Kidney (tissue), 14 donors: ENCODE data around the gene TMA7. TPM values are rescaled to one million over a fixed set of nuclear protein-coding genes. Genes with fewer than 3 reads are reported as not detected.

ENCODE experiments used
- DNase-seq, 5 donors: peaks; one replicate each; pipeline ENCODE4 v3.0.0-alpha.2; 2013 to 2020
- FAIRE-seq: peaks from 2 replicates; lab custom pipeline; 2012; peaks lifted over from hg19 to GRCh38; lab: Jason Lieb, UNC
- H3K27ac ChIP-seq, 2 donors: one replicate each; pipeline ENCODE4 v1.7.0; 2013; ENCODE audit warnings: low read depth in 2 of 2, low read length in 2 of 2, inconsistent platforms in 1 of 2
- H3K27me3 ChIP-seq: one replicate; pipeline ENCODE4 v1.7.1; 2013; ENCODE audit warnings: low read length, inconsistent platforms; ENCODE audit not compliant: control insufficient read depth, insufficient read depth
- H3K36me3 ChIP-seq, 3 donors: one replicate each; pipeline versions ENCODE4 v1.7.0 to v1.7.1; 2013; ENCODE audit warnings: low read length in 3 of 3, control low read depth in 1 of 3, inconsistent platforms in 1 of 3; ENCODE audit not compliant: insufficient read depth in 3 of 3, control insufficient read depth in 2 of 3
- H3K4me1 ChIP-seq, 3 donors: one replicate each; pipeline versions ENCODE4 v1.7.0 to v1.7.1; 2013; ENCODE audit warnings: low read length in 3 of 3, inconsistent platforms in 1 of 3, low read depth in 1 of 3; ENCODE audit not compliant: control insufficient read depth in 2 of 3, insufficient read depth in 2 of 3
- H3K4me3 ChIP-seq, 3 donors: one replicate each; pipeline versions ENCODE4 v1.7.0 to v1.8.1; 2013; ENCODE audit warnings: low read length in 3 of 3, control low read depth in 1 of 3, inconsistent platforms in 1 of 3
- H3K9ac ChIP-seq, 3 donors: one replicate each; pipeline versions ENCODE4 v1.7.0 to v1.7.1; 2013; ENCODE audit warnings: low read length in 3 of 3, control low read depth in 1 of 3, inconsistent platforms in 1 of 3
- H3K9me3 ChIP-seq, 3 donors: one replicate each; pipeline versions ENCODE4 v1.7.0 to v1.7.1; 2013; ENCODE audit warnings: low read length in 3 of 3, control low read depth in 1 of 3, inconsistent platforms in 1 of 3; ENCODE audit not compliant: control insufficient read depth in 2 of 3, insufficient read depth in 1 of 3
- intact Hi-C: fragments of 100-400 bp; cut with DNase I; formaldehyde crosslinking; loops from one replicate; pipeline ENCODE4 v1.11.1; 2022
- polyA plus RNA-seq: library from polyadenylated mRNA; stranded (reverse); fragments of 350-450 nt; fragmentation: Illumina TruSeq; extraction: RNeasy Lipid Tissue Mini Kit (QIAGEN cat#74804); gene quantifications from one replicate; pipeline ENCODE4 v1.2.3, GENCODE V29; 2014; ENCODE audit warnings: low read depth, low replicate concordance; ENCODE audit not compliant: insufficient read depth
- total RNA-seq: library from RNA; stranded (reverse); fragmentation: NEBNext Ultra II Directional; extraction: Animal tissue kit (Norgen Biotek cat#: 25700); gene quantifications from one replicate; pipeline ENCODE4 v1.2.1, GENCODE V29; 2021
- TF ChIP-seq, protein P1 (sequence below): IDR thresholded peaks from 3 replicates; pipeline ENCODE4 v1.5.1; 2012; ENCODE audit warnings: mild to moderate bottlenecking, moderate library complexity, borderline replicate concordance; ENCODE audit not compliant: insufficient read depth; ENCODE audit errors: extremely low read depth
- donor health status: control.
- donor health status: control.
- donor health status: control.
- donor health status: control.
- donor health status: control.
- donor health status: DM: yes; HTN: yes; CAD: no.
- donor health status: Normal renal cell carcinoma (clear cell type).

Gene TMA7
- total and polyA plus RNA-seq, 2 donors from 2014 or later = 195 to 631 TPM

DNA sequence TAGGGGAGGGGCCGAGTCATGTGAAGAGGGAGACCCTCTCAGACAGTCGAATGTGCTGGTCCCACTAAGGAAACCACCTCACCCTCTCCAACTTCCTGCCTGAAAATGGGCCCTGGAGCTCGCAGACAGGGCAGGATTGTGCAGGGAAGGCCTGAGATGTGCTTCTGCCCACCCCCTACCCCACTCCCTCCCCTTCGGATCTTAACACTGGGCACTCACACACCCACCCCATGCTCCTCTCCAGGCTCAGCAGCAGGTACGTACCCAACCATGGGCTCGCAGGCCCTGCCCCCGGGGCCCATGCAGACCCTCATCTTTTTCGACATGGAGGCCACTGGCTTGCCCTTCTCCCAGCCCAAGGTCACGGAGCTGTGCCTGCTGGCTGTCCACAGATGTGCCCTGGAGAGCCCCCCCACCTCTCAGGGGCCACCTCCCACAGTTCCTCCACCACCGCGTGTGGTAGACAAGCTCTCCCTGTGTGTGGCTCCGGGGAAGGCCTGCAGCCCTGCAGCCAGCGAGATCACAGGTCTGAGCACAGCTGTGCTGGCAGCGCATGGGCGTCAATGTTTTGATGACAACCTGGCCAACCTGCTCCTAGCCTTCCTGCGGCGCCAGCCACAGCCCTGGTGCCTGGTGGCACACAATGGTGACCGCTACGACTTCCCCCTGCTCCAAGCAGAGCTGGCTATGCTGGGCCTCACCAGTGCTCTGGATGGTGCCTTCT is 26.5 kb downstream of the TMA7 start:
- H3K9me3 ChIP-seq = no peaks in the 10 kb centered on the region
- intact Hi-C loops = loop anchor here (5.0 kb wide), 1 partner anchor 36 kb away; the partner anchor contains the start of gene SHISA5
- peaks cover 0 to 10% (median 5%) of the 10 kb centered on the region in 3 donors for H3K36me3 ChIP-seq
- H3K27me3 ChIP-seq = no peaks in the 10 kb centered on the region
- peak overlapping the region; percentile 99 to 100 for H3K27ac ChIP-seq
- DNase-seq (peak in 2 of 5 donors; percentile 73 to 81), FAIRE-seq (no peak)
- TF ChIP-seq, protein P1, sequence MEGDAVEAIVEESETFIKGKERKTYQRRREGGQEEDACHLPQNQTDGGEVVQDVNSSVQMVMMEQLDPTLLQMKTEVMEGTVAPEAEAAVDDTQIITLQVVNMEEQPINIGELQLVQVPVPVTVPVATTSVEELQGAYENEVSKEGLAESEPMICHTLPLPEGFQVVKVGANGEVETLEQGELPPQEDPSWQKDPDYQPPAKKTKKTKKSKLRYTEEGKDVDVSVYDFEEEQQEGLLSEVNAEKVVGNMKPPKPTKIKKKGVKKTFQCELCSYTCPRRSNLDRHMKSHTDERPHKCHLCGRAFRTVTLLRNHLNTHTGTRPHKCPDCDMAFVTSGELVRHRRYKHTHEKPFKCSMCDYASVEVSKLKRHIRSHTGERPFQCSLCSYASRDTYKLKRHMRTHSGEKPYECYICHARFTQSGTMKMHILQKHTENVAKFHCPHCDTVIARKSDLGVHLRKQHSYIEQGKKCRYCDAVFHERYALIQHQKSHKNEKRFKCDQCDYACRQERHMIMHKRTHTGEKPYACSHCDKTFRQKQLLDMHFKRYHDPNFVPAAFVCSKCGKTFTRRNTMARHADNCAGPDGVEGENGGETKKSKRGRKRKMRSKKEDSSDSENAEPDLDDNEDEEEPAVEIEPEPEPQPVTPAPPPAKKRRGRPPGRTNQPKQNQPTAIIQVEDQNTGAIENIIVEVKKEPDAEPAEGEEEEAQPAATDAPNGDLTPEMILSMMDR = no peak
- peaks cover 0 to 43% (median 23%) of the 10 kb centered on the region in 3 donors for H3K4me1 ChIP-seq
- peak overlapping the region; percentile 45 to 84 (median 80) for H3K4me3 ChIP-seq
- peak overlapping the region; percentile 20 to 88 (median 78) for H3K9ac ChIP-seq

- Histone ChIP-seq H3K4me1 (peaks cover 0 to 43% (median 23%) of the 10 kb centered on the region in 3 donors), H3K36me3 (peaks cover 0 to 10% (median 5%) of the 10 kb centered on the region in 3 donors), H3K4me3 (peak overlapping the region in 2 of 3 donors; percentile 80 to 84), H3K9ac (peak overlapping the region in 2 of 3 donors; percentile 78 to 88), H3K27ac (peak overlapping the region; percentile 99 to 100), H3K9me3 (no peaks in the 10 kb centered on the region), H3K27me3 (no peaks in the 10 kb centered on the region)
- TF ChIP-seq, protein P1 = no peak
- peak in 1 of 5 donors; percentile 68 for DNase-seq
- intact Hi-C loops = loop anchor here (5.0 kb wide), 1 partner anchor 35 kb away; the partner anchor contains the start of gene SHISA5
- FAIRE-seq = no peak
Observed at GRCh38 chr3:48467110-48467454, 27.0 kb downstream of the TMA7 start.

GRCh38 chr3:48467473-48468267 is 27.6 kb downstream of the TMA7 start:
- H3K9me3 ChIP-seq = no peaks in the 10 kb centered on the region
- intact Hi-C loops = loop anchor here (5.0 kb wide), 1 partner anchor 35 kb away; the partner anchor contains the start of gene SHISA5
- DNase-seq = no peak
- H3K9ac ChIP-seq = peak overlapping the region in 1 of 3 donors; percentile 78
- peak overlapping the region; percentile 99 to 100 for H3K27ac ChIP-seq
- H3K4me3 ChIP-seq = peak overlapping the region in 1 of 3 donors; percentile 84
- FAIRE-seq = no peak
- peaks cover 0 to 43% (median 23%) of the 10 kb centered on the region in 3 donors for H3K4me1 ChIP-seq
- H3K36me3 ChIP-seq = peaks cover 0 to 10% (median 5%) of the 10 kb centered on the region in 3 donors
- TF ChIP-seq, protein P1 = no peak
- H3K27me3 ChIP-seq = no peaks in the 10 kb centered on the region
